Lower leg skin (tissue), 3 donors: ENCODE data around the gene SCN4B.

Experiments
- CTCF ChIP-seq, 3 donors: fragments of 450-650 bp; IDR thresholded peaks; one replicate each; pipeline ENCODE4 v1.5.1; 2016; ENCODE audit warnings: antibody characterized with exemption in 3 of 3, mild to moderate bottlenecking in 3 of 3, moderate library complexity in 2 of 3
- POLR2A ChIP-seq, 2 donors: fragments of 450-650 bp; IDR thresholded peaks; one replicate each; pipeline ENCODE4 v1.6.1; 2016 to 2017; ENCODE audit warnings: antibody characterized with exemption in 2 of 2, mild to moderate bottlenecking in 1 of 2, moderate library complexity in 1 of 2

- TF ChIP-seq CTCF (IDR thresholded peaks at IDR 0.05), result peak in 2 of 3 donors; percentile 75 to 93
- no peak for TF ChIP-seq POLR2A (IDR thresholded peaks at IDR 0.05)
These were observed 7.1 kb downstream of the SCN4B start for GRCh38 chr11:118145285-118146227.
